Mucosa of descending colon (tissue), 3 donors: ENCODE results near the gene ACHE. TPM values are rescaled to one million over a fixed set of nuclear protein-coding genes. Genes with fewer than 3 reads are reported as not detected.

Source experiments
- ATAC-seq: fragments of 200-7000 bp; cut with Tn5 transposase; one replicate; pipeline ENCODE4 v1.9.1; 2020; ENCODE audit warnings: mild to moderate bottlenecking, moderate library complexity
- DNase-seq, 3 donors: peaks; one replicate each; pipeline ENCODE4 v3.0.0-alpha.2; 2020
- H3K36me3 ChIP-seq: fragments of 200-600 bp; one replicate; pipeline ENCODE4 v1.8.0; 2021; ENCODE audit warnings: low read depth, mild to moderate bottlenecking
- H3K4me1 ChIP-seq: fragments of 200-600 bp; one replicate; pipeline ENCODE4 v1.8.0; 2021; ENCODE audit warnings: low read depth, mild to moderate bottlenecking
- H3K4me3 ChIP-seq: fragments of 200-600 bp; one replicate; pipeline ENCODE4 v1.8.0; 2021; ENCODE audit warnings: mild to moderate bottlenecking
- H3K9me3 ChIP-seq: fragments of 200-600 bp; one replicate; pipeline ENCODE4 v1.8.0; 2021; ENCODE audit warnings: mild to moderate bottlenecking
- intact Hi-C, 2 donors: fragments of 100-400 bp; cut with DNase I in 1 of 2; cut with micrococcal nuclease in 1 of 2; formaldehyde crosslinking; loops; one replicate each; pipeline versions ENCODE4 v1.11.0 to v1.11.1; 2022; cut with DNase I, micrococcal nuclease
- total RNA-seq, 3 donors: library from RNA; stranded (reverse); fragmentation: NEBNext Ultra II Directional in 2 of 3; extraction: Animal tissue kit (Norgen Biotek cat#: 25700) in 2 of 3; gene quantifications; one replicate each; pipeline versions ENCODE4 v1.2.1 to v1.2.4, GENCODE V29; 2021 to 2023
- TF ChIP-seq, protein P1 (sequence below): fragments of 200-600 bp; IDR thresholded peaks from one replicate; pipeline ENCODE4 v1.8.0; 2022; ENCODE audit warnings: antibody characterized with exemption, mild to moderate bottlenecking
- donor health status: DM: no; HTN: no; CAD: no; lungs with moderate emphysema.
- donor health status: DM: no; HTN: no; CAD: no.
- donor health status: DM: no; HTN: yes; CAD: no.

Gene ACHE
- total RNA-seq, 3 donors from 2014 or later = 16.2 to 41.4 (median 20.9) TPM

DNA sequence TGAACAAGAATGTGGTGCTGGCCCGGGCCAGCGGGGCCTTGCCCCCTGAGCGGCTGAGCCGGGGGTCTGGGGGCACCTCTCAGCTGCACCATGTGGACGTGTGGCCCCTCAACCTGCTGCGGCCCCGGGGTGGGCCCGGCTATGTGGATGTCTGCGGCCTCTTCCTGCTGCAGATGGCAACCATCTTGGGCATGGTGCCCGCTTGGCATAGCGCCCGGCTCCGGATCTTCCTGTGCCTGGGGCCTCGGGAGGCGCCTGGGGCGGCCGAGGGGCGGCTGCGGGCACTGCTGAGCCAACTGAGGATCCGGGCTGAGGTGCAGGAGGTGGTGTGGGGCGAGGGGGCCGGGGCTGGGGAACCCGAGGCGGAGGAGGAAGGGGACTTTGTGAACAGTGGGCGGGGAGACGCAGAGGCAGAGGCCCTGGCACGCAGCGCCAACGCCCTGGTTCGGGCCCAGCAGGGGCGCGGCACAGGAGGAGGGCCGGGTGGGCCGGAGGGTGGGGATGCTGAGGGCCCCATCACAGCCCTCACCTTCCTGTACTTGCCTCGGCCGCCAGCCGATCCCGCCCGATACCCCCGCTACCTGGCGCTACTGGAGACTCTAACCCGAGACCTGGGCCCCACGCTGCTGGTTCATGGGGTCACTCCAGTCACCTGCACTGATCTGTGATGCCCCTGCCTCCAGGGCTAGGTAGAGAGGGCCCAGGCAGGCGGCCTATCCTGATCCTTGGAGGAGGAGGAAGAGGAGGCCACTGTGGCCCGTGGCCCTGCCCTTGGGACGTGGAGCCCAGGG lies 29.6 kb downstream of the ACHE start:
- ATAC-seq (peak; percentile 88), DNase-seq (peak; percentile 89 to 90 (median 90))
- TF ChIP-seq, protein P1, sequence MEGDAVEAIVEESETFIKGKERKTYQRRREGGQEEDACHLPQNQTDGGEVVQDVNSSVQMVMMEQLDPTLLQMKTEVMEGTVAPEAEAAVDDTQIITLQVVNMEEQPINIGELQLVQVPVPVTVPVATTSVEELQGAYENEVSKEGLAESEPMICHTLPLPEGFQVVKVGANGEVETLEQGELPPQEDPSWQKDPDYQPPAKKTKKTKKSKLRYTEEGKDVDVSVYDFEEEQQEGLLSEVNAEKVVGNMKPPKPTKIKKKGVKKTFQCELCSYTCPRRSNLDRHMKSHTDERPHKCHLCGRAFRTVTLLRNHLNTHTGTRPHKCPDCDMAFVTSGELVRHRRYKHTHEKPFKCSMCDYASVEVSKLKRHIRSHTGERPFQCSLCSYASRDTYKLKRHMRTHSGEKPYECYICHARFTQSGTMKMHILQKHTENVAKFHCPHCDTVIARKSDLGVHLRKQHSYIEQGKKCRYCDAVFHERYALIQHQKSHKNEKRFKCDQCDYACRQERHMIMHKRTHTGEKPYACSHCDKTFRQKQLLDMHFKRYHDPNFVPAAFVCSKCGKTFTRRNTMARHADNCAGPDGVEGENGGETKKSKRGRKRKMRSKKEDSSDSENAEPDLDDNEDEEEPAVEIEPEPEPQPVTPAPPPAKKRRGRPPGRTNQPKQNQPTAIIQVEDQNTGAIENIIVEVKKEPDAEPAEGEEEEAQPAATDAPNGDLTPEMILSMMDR = no peak
- H3K9me3 ChIP-seq = no peaks in the 10 kb centered on the region
- intact Hi-C loops = loop anchor here in 1 of 2 donors (10.0 kb wide), 1 partner anchor 161 kb away; the partner anchor contains the start of gene POP7
- H3K4me3 ChIP-seq = no peak overlapping the region
- no peaks in the 10 kb centered on the region for H3K36me3 ChIP-seq
- peaks cover 6% of the 10 kb centered on the region for H3K4me1 ChIP-seq

DNA sequence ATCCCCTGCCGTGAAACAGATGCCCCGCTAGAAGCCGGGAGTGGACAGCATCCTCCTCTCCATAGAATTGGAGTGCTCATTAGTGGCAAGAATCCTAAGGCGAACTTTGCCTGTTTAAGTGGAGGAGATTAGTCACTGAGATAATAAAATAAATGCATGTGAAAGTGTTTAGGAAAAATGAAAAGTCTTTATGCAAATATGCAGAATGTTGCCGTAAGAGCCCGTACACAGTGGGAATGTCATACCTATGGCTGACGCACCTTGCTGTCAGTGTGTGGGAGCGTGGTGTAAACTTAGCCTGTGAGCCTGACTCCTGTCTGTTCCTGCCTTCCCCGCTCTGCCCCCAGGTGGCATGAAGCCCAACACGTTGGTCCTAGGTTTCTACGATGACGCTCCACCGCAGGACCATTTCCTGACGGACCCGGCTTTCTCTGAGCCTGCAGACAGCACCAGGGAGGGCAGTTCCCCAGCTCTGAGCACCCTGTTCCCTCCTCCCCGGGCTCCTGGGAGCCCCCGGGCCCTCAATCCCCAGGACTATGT lies 30.2 kb downstream of the ACHE start:
- Histone ChIP-seq H3K9me3 (no peaks in the 10 kb centered on the region), H3K36me3 (peaks cover under 1% of the 10 kb centered on the region), H3K4me3 (no peak overlapping the region), H3K4me1 (peaks cover 6% of the 10 kb centered on the region)
- TF ChIP-seq, protein P1 = no peak
- no peak for DNase-seq
- intact Hi-C loops = loop anchor here in 1 of 2 donors (10.0 kb wide), 1 partner anchor 161 kb away; the partner anchor contains the start of gene POP7
- ATAC-seq = no peak

DNA sequence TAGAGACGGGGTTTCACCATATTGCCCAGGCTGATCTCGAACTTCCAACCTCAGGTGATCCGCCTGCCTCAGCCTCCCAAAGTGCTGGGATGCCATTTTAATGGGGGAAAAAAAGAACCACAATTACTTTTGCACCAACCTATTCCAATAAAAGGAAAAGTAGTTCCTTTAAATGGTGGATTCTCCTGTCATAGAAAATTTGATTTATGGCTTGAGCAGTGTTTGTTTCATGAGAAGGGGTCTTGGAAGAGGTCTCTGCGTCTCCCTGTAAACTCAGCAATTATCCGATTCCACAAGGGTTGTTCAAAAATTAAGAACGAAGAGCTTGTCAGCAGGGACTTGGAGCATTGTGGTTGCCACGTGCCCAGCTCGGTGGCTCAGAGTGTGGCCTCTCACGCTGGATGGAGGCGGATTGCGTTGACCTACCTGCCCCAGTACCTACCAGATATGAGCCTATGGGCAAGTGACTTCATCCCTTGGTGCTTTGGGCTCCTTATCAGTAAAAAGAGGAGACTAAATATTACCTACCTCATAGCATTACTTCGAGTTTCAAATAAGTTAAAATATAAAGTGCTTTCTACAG lies 31.3 kb downstream of the ACHE start:
- Histone ChIP-seq H3K9me3 (no peaks in the 10 kb centered on the region), H3K4me1 (peaks cover 6% of the 10 kb centered on the region), H3K4me3 (no peak overlapping the region), H3K36me3 (peaks cover 6% of the 10 kb centered on the region)
- intact Hi-C loops = loop anchor here in 1 of 2 donors (10.0 kb wide), 1 partner anchor 160 kb away; the partner anchor contains the start of gene POP7
- ATAC-seq (no peak), DNase-seq (no peak)
- TF ChIP-seq, protein P1 = no peak

DNA sequence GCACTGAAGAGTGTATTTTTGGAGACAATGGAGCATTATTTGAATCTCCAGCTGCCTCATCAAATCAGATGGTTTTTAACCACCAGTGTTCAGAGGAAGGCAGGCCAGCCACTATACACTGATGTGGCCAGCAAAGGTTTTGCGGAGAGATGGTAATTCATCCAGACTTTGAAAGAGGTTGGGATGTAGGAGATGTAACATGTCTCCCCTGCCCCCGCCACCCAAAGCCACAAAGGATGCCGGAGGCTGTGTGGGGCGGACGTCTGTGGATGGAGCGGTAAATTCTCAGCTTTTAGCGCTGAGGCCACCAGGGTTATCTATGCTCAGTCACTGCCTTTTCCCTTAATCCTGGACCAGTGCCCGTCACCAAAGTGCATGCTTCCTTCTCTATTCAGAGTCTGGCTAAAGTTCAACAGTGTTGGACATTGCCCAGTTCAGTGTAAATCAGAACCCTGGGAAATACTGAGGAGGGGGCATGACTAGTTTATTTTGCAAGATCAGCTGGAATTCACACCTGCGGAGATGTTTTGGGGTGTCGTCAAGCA lies 32.2 kb downstream of the ACHE start:
- intact Hi-C loops = loop anchor here in 1 of 2 donors (10.0 kb wide), 1 partner anchor 159 kb away; the partner anchor contains the start of gene POP7
- ATAC-seq (no peak), DNase-seq (peak in 1 of 3 donors; percentile 73)
- Histone ChIP-seq H3K9me3 (no peaks in the 10 kb centered on the region), H3K4me3 (no peak overlapping the region), H3K4me1 (peaks cover 6% of the 10 kb centered on the region), H3K36me3 (peaks cover 6% of the 10 kb centered on the region)
- TF ChIP-seq, protein P1 = no peak

DNA sequence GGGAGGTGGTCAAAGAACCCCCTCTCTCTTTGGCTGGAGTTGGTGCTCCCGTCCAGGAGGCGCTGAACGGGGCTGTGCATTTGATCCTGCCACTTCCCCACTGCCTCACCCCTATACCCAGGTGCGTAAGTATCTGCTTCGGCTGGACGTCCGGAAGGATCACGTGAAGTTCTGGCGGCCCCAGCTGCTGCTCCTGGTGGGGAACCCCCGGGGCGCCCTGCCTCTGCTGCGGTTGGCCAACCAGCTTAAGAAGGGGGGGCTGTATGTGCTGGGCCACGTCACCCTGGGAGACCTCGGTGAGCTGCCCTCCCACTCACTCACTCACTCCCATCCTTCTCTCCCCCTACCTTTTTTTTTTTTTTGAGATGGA lies 34.1 kb downstream of the ACHE start:
- H3K36me3 ChIP-seq = peaks cover 6% of the 10 kb centered on the region
- intact Hi-C loops = loop anchor here in 1 of 2 donors (10.0 kb wide), 1 partner anchor 157 kb away; the partner anchor contains the start of gene POP7
- H3K9me3 ChIP-seq = no peaks in the 10 kb centered on the region
- TF ChIP-seq, protein P1 = no peak
- DNase-seq (peak in 1 of 3 donors; percentile 46), ATAC-seq (no peak)
- no peak overlapping the region for H3K4me3 ChIP-seq
- H3K4me1 ChIP-seq = peaks cover 2% of the 10 kb centered on the region
